Activated T-cell treated with anti-CD3 and anti-CD28 coated beads, Interleukin-2, amount 50 U/mL, for 72 hours (primary cell): ENCODE data around the gene SYNDIG1. TPM values are rescaled to one million over a fixed set of nuclear protein-coding genes. Genes with fewer than 3 reads are reported as not detected.
"Not testable (repeated sequence)": the region's sequence is repeated elsewhere in the genome, so short reads cannot be mapped to it uniquely, and the experiment has no call there.

Experiments
- ATAC-seq, 2 donors: fragments of 150-1000 bp; cut with Tn5 transposase; replicated peaks in 1 of 2; 2 replicates each; pipeline ENCODE4 v1.10.0; 2021; ENCODE audit warnings: moderate library complexity in 2 of 2, mild to moderate bottlenecking in 1 of 2
- DNase-seq, 2 donors: peaks; one replicate each; pipeline ENCODE4 v3.0.0; 2021 to 2022; ENCODE audit warnings: mixed read lengths in 1 of 2
- H3K27ac Mint-ChIP-seq: one replicate; pipeline ENCODE4 v1.8.0; 2022; ENCODE audit warnings: mild to moderate bottlenecking, moderate library complexity, mixed read lengths
- H3K27me3 Mint-ChIP-seq: one replicate; pipeline ENCODE4 v1.8.0; 2022; ENCODE audit warnings: low read depth, mixed read lengths
- H3K36me3 Mint-ChIP-seq, 2 donors: one replicate each; pipeline ENCODE4 v1.8.0; 2022; ENCODE audit warnings: mixed read lengths in 2 of 2, mild to moderate bottlenecking in 1 of 2; ENCODE audit not compliant: insufficient read depth in 2 of 2
- H3K4me1 Mint-ChIP-seq: one replicate; pipeline ENCODE4 v1.8.0; 2022; ENCODE audit warnings: low read depth, mixed read lengths
- H3K4me3 Mint-ChIP-seq, 2 donors: one replicate each; pipeline ENCODE4 v1.8.0; 2022; ENCODE audit warnings: mild to moderate bottlenecking in 2 of 2, mixed read lengths in 2 of 2, moderate library complexity in 2 of 2
- H3K9me3 Mint-ChIP-seq, 2 donors: one replicate each; pipeline ENCODE4 v1.8.0; 2022; ENCODE audit warnings: mixed read lengths in 2 of 2
- total RNA-seq, 2 donors: library from RNA; stranded (reverse); gene quantifications; one replicate each; pipeline ENCODE4 v1.2.3, GENCODE V29; 2022

The SYNDIG1 gene
- total RNA-seq, 2 donors from 2014 or later, result not detected

GRCh38 chr20:24619212-24619611 is 149.8 kb downstream of the SYNDIG1 start:
- Mint-ChIP-seq H3K9me3 (no peaks in the 10 kb centered on the region), H3K36me3 (no peaks in the 10 kb centered on the region), H3K27ac (no peak overlapping the region), H3K4me3 (no peak overlapping the region), H3K4me1 (no peaks in the 10 kb centered on the region), H3K27me3 (peaks cover 5% of the 10 kb centered on the region)
- no peak for DNase-seq
- ATAC-seq, result no peak

- Mint-ChIP-seq H3K27me3 (peaks cover 5% of the 10 kb centered on the region), H3K9me3 (no peaks in the 10 kb centered on the region), H3K36me3 (no peaks in the 10 kb centered on the region), H3K27ac (no peak overlapping the region), H3K4me3 (no peak overlapping the region), H3K4me1 (no peaks in the 10 kb centered on the region)
- DNase-seq (no peak), ATAC-seq (no peak)
These were observed 151.6 kb downstream of the SYNDIG1 start for GRCh38 chr20:24620937-24621519.

- Mint-ChIP-seq H3K9me3 (no peaks in the 10 kb centered on the region), H3K4me1 (no peaks in the 10 kb centered on the region), H3K4me3 (no peak overlapping the region), H3K27me3 (peaks cover 5% of the 10 kb centered on the region), H3K36me3 (no peaks in the 10 kb centered on the region), H3K27ac (no peak overlapping the region)
- no peak for DNase-seq
- ATAC-seq, result no peak
These were observed 153.4 kb downstream of the SYNDIG1 start for GRCh38 chr20:24622856-24623255.

GRCh38 chr20:24626141-24626540 is 156.7 kb downstream of the SYNDIG1 start:
- H3K36me3 Mint-ChIP-seq, H3K4me3 Mint-ChIP-seq, ATAC-seq, DNase-seq, H3K27me3 Mint-ChIP-seq, H3K27ac Mint-ChIP-seq, H3K9me3 Mint-ChIP-seq: not testable (repeated sequence)
- peaks cover 11% of the 10 kb centered on the region for H3K4me1 Mint-ChIP-seq

GRCh38 chr20:24627291-24627690 is 157.9 kb downstream of the SYNDIG1 start:
- ATAC-seq, result no peak
- Mint-ChIP-seq H3K4me1 (peaks cover 11% of the 10 kb centered on the region), H3K27me3 (no peaks in the 10 kb centered on the region), H3K4me3 (no peak overlapping the region), H3K36me3 (no peaks in the 10 kb centered on the region), H3K9me3 (no peaks in the 10 kb centered on the region), H3K27ac (no peak overlapping the region)
- DNase-seq, result no peak

- peaks cover 11% of the 10 kb centered on the region for H3K4me1 Mint-ChIP-seq
- no peak overlapping the region for H3K4me3 Mint-ChIP-seq
- DNase-seq (no peak), ATAC-seq (no peak)
- no peaks in the 10 kb centered on the region for H3K36me3 Mint-ChIP-seq
- no peaks in the 10 kb centered on the region for H3K9me3 Mint-ChIP-seq
- H3K27me3 Mint-ChIP-seq, result no peaks in the 10 kb centered on the region
- no peak overlapping the region for H3K27ac Mint-ChIP-seq
These were observed 158.5 kb downstream of the SYNDIG1 start for GRCh38 chr20:24627926-24628325.

- H3K27ac Mint-ChIP-seq, result peak overlapping the region; percentile 7
- no peak for DNase-seq
- peaks cover 11% of the 10 kb centered on the region for H3K4me1 Mint-ChIP-seq
- no peaks in the 10 kb centered on the region for H3K36me3 Mint-ChIP-seq
- H3K27me3 Mint-ChIP-seq, result no peaks in the 10 kb centered on the region
- H3K9me3 Mint-ChIP-seq, result no peaks in the 10 kb centered on the region
- no peak for ATAC-seq
- no peak overlapping the region for H3K4me3 Mint-ChIP-seq
These were observed 159.6 kb downstream of the SYNDIG1 start for GRCh38 chr20:24628985-24629384.

GRCh38 chr20:24629668-24630067 is 160.2 kb downstream of the SYNDIG1 start:
- no peak for DNase-seq
- ATAC-seq, result no peak
- no peak overlapping the region for H3K27ac Mint-ChIP-seq
- H3K36me3 Mint-ChIP-seq, result no peaks in the 10 kb centered on the region
- H3K9me3 Mint-ChIP-seq, result no peaks in the 10 kb centered on the region
- peaks cover 11% of the 10 kb centered on the region for H3K4me1 Mint-ChIP-seq
- no peaks in the 10 kb centered on the region for H3K27me3 Mint-ChIP-seq
- no peak overlapping the region for H3K4me3 Mint-ChIP-seq

- Mint-ChIP-seq H3K27ac (no peak overlapping the region), H3K9me3 (no peaks in the 10 kb centered on the region), H3K4me1 (peaks cover 11% of the 10 kb centered on the region), H3K36me3 (no peaks in the 10 kb centered on the region), H3K4me3 (no peak overlapping the region), H3K27me3 (peaks cover 7% of the 10 kb centered on the region)
- no peak for ATAC-seq
- no peak for DNase-seq
These were observed 161.2 kb downstream of the SYNDIG1 start for GRCh38 chr20:24630486-24631172.

GRCh38 chr20:24631173-24631505 is 161.7 kb downstream of the SYNDIG1 start:
- Mint-ChIP-seq H3K36me3 (no peaks in the 10 kb centered on the region), H3K27me3 (peaks cover 12% of the 10 kb centered on the region), H3K9me3 (no peaks in the 10 kb centered on the region), H3K4me1 (peaks cover 11% of the 10 kb centered on the region), H3K27ac (no peak overlapping the region), H3K4me3 (no peak overlapping the region)
- ATAC-seq, result no peak
- DNase-seq, result no peak

- H3K9me3 Mint-ChIP-seq, result no peaks in the 10 kb centered on the region
- DNase-seq (no peak), ATAC-seq (no peak)
- peaks cover 11% of the 10 kb centered on the region for H3K4me1 Mint-ChIP-seq
- peaks cover 13% of the 10 kb centered on the region for H3K27me3 Mint-ChIP-seq
- H3K4me3 Mint-ChIP-seq, result no peak overlapping the region
- H3K27ac Mint-ChIP-seq, result no peak overlapping the region
- H3K36me3 Mint-ChIP-seq, result no peaks in the 10 kb centered on the region
These were observed 163.2 kb downstream of the SYNDIG1 start for GRCh38 chr20:24632581-24632980.

GRCh38 chr20:24633026-24633425 is 163.6 kb downstream of the SYNDIG1 start:
- H3K27ac Mint-ChIP-seq, result no peak overlapping the region
- ATAC-seq, result no peak
- H3K9me3 Mint-ChIP-seq, result no peaks in the 10 kb centered on the region
- no peak overlapping the region for H3K4me3 Mint-ChIP-seq
- no peaks in the 10 kb centered on the region for H3K36me3 Mint-ChIP-seq
- peaks cover 11% of the 10 kb centered on the region for H3K4me1 Mint-ChIP-seq
- peaks cover 13% of the 10 kb centered on the region for H3K27me3 Mint-ChIP-seq
- DNase-seq, result no peak

GRCh38 chr20:24633521-24633920 is 164.1 kb downstream of the SYNDIG1 start:
- Mint-ChIP-seq H3K36me3 (no peaks in the 10 kb centered on the region), H3K27me3 (peaks cover 13% of the 10 kb centered on the region), H3K4me3 (no peak overlapping the region), H3K9me3 (no peaks in the 10 kb centered on the region), H3K4me1 (peaks cover 11% of the 10 kb centered on the region), H3K27ac (no peak overlapping the region)
- no peak for DNase-seq
- ATAC-seq, result no peak

GRCh38 chr20:24634855-24635254 is 165.4 kb downstream of the SYNDIG1 start:
- ATAC-seq, result no peak
- H3K4me1 Mint-ChIP-seq, result peaks cover under 1% of the 10 kb centered on the region
- peaks cover 13% of the 10 kb centered on the region for H3K27me3 Mint-ChIP-seq
- H3K36me3 Mint-ChIP-seq, result no peaks in the 10 kb centered on the region
- DNase-seq, result no peak
- no peak overlapping the region for H3K4me3 Mint-ChIP-seq
- H3K9me3 Mint-ChIP-seq, result no peaks in the 10 kb centered on the region
- H3K27ac Mint-ChIP-seq, result no peak overlapping the region
